Fibroblast of skin of left quadriceps (primary cell): ENCODE measurements around the gene NPTX1.
A peak's percentile ranks its signal among the peaks of the same experiment; 100 is the strongest.

Source experiments
- DNase-seq, 2 experiments: peaks; one replicate each; pipeline ENCODE4 v3.0.0-alpha.2; 2013; ENCODE audit warnings: low read depth in 2 of 2

Gene NPTX1

DNA sequence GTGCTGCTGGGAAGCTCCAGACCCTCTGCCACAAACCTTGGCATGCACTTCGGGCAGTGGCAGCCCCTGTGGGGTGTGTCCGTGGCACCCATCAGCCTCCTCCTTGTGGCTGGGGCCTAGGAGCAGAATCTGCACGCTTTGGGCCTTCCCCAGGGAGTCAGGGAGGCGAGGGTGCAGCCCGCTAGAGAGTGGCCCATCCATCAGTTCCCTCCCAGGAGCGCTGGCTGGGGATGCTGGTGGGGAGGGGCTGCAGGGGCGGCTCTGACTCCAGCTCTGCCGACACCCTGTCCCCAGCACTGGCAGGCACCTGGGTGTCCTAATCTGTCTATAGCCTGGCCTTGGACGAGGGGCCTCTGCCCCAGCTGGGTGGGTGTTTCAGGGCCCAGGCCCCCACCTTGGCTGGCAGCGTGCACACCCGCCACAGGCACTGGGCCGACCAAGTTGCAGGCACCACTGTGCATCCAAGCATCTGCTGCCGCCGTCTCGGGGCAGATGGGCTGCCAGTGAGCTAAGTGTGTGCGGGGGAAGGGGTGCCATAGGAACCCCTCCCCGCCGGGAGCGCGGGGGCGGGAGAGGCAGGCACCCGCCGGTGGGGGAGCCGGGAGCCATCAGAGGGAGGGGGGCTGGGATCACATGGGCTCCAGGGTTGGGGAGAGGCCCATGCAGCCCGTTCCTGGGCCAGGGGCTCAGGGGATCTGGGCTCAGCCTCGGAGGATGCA lies 31.2 kb downstream of the NPTX1 start:
- no peak for DNase-seq

DNA sequence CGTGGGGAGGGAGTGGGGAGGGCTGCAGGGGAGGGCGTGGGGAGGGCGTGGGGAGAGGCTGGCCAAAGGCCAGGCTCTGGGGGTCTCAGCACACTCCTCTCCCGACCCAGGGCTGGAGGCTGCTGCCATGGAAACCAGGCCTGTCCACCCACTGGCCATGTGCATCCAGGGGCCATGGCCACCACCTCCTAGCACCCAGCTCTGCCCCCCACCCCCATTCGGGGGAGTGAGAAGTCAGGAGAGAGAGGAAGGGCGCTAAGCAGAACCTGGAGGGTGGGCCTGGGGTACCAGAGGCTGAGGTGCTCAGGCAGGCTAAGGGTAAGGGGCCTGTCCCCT lies 31.8 kb downstream of the NPTX1 start:
- DNase-seq, result no peak

DNA sequence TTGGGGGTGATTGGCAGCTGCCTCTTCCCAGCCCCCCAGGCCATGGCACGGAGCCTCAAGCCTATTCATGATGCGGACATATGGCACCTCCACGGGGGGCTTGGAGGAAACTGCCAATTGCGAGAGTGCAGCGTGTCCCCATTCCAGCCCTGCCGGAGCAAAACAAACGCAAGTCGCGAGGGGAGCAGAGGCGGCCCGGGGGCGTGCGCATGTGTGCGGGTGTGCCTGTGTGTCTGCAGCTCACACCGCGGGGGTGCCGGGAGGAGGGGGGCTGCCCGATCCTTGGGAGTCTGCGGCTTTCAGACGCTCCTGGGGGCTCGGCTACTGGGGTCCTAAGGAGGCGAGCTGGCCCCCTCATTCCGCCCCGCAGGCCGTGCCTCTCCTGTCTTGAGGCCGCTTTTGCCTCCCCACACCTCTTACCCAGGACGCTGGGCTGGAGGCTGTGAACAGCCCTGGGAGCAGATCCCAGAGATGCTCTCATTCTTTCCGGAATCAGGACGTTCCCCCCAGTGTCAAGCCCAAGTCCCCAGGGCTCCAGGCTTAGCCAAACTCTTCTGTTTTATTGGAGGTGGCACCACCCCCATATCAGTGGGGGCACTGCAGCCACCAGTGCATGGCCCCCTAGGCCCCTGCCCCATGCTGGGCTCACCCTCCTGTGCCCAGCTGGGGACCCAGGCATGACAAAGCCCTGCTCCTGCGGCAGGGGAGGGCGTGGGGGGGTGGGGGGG lies 32.3 kb downstream of the NPTX1 start:
- DNase-seq, result no peak

DNA sequence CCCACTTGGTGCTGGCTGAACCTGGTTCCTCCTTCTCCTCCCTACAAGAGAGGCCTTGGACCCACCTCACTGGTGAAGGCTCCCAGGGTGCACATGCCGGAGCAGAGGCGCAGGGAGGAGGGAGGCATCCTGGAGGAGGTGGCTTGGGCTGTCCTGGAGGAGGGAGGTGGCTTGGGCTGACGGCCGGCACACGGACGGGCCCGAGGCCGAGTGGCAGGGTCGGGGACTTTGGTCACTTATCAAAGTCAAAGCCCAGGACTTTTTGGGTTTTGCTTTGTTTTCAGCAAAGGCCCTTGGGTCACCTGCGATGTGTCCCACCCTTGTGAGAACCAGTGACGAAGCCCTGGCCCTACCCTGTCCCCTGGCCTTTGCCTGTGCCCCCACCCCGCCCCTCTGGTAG lies 32.9 kb downstream of the NPTX1 start:
- no peak for DNase-seq

DNA sequence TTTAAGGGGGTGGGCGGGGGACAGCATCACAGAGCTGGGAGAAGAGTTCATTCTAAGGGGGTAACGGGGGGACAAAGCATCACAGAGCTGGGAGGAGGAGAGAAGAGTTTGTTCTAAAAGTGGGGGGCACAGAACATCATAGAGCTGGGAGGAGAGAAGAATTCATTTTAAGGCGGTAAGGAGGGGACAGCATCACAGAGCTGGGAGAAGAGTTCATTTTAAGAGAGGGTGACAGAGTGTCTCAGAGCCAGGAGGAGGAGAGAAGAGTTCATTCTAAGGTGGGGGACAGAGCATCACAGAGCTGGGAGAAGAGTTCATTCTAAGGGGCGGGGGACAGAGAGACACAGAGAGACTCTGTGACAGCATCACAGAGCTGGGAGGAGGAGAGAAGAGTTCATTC lies 33.6 kb downstream of the NPTX1 start:
- DNase-seq, result no peak

DNA sequence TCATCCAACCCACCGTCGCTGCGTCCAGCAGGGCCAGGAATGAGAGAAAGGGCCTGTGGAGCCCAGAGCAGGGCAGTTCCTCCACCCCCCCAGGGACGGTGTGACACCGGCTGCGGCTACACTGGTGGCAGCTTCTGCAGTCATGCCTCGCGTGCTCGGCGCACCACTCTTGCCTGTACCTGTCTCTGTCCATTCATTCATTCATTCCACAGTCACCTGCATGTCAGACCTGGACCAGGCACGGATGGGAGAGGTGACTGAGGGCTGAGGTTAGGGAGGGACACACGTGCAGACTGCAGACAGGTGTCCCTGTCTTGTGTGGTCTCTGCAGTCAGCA lies 34.1 kb downstream of the NPTX1 start:
- no peak for DNase-seq

DNA sequence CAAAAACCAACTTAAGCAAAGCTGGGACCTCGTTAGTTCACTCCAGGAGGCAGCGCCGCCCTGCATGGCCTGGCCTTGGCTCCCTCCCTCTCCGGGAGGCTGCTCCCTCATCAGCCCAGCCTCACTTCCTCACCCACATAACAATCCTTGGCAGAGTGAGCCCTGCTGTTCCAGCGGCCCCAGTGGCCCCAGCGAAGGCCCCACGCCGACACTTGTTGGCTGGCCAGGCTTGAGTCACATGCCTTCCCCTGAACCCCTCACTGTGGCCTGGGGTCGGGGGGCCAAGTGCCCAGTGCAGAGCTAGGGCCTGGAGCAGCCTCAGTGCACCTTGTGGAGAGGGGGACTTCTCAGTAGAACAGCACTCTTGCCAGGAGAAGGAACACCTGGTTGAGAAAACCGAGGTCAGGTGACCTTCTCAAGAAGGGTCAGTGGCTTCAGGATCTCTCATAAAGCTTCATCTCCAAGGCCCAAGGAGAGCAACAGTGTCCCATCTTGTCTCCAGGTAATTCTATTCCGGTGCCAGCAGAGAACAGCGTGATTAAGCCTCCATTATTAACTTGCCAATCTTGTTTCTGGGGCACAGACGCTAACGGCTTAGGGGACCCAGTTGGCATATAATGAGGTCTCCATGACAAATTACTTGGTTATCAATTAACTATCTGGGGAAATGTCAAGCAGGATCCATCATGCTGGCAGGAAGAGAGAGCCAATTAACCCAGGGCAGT lies 34.6 kb downstream of the NPTX1 start:
- no peak for DNase-seq

DNA sequence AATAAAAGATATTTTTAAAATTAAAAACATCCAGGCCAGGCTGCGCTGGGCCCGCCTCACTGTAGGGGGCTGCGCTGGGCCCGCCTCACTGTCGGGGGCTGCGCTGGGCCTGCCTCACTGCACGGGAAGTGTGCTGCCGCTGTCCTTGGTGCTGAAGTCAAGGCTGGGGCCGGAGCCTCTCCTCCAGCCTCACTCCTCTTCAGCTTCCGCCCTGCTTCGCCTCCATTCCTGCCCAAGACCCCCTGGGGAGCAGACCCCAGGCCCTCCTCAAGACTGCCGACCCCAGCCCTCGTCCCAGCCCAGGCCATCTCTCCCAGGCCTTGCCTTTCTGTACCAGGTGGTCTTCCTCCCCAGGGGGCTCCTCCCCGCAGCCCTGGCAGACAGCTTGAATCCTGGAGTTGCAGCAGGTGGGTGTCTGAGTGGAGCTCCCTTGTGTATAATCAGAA lies 35.3 kb downstream of the NPTX1 start:
- peak; percentile 14 to 18 for DNase-seq

DNA sequence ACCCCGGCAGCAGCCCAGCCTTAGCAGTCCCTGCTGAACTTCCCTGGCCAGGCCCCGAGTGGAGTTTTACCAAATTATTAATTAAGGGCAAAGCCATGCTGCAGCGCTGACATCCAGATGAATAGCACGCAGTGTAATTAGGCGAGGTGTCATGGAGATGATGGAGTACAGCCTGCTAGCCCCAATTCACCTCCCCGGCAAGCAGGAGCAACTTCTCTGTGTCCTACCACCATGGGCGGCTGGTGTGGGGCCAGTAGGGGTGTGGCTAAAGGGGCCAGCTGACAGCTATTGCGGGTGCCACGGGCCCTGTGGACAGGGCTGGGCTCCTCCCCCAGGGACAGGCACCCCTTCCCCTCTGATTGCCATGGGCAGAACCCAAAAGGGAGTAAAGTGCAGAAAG lies 36.9 kb downstream of the NPTX1 start:
- DNase-seq, result no peak

DNA sequence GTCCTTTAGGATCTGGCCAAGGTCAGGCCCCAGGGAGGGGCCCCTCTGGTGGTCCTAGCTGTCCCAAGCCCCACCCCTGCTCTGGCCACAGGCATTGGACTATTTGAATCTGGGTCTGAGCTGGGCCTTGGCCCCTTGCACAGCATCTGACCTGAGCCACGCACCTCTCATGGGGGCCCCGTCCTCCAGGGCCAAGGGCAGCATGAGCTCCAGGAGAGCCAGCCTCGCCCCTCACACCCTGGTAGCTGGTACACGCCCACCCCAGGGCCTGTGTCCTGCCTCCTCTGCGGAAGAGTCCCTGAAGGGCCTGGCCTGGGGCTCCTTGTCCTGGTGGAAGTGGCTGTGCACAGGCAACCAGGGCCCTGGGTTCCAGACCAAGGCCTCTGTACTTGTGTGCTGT lies 37.6 kb downstream of the NPTX1 start:
- DNase-seq, result no peak

DNA sequence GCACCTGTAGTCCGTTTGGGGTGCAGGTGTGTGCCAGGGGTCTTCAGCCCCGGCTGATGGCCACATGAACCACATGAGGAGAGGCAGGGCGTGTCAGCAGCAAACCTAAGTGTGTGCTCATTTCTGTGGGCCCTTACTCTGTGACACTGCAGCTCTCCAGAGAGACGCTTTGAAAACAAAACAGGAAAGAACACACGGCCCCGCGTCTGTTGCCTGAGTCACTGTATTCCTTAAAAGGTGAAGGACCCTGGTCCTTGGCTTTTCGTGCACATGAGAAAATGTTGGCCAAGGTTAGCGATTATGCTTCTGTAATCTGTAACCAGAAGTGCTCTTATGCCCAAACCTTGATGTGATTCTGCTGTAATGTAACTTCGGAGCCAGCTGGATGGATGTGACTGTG lies 38.9 kb downstream of the NPTX1 start:
- no peak for DNase-seq

DNA sequence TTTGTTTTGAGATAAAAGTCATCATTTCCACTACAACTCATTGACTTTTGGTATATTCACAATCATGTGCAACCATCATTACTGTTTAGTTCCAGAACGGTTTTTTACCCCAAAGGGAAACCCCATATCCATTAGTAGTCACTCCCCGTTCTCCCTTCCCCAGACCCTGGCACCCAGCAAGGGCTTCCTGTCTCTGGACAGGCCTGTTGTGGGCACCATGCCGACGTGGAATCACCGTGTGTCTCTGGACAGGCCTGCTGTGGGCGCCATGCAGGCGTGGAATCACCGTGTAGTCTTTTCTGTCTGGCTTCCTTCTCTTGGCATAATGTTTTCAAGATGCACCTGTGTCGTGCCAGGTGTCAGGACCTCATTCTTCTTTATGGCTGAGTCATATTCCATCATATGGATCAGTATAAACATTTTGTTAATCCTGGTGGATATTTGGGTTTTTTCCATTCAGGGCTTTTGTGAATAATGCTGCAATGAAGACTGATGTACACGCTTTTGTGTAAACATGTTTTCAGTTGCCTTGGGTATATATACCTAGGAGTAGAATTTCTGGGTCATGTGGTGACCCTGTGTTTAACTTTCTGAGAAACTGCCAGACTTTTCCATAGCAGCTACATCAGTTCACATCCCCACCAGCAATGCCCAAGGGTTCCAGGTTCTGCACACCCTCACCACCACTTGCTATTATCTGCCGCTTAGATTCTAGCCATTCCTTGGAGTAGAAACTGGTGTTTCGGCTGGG lies 42.3 kb downstream of the NPTX1 start:
- no peak for DNase-seq

DNA sequence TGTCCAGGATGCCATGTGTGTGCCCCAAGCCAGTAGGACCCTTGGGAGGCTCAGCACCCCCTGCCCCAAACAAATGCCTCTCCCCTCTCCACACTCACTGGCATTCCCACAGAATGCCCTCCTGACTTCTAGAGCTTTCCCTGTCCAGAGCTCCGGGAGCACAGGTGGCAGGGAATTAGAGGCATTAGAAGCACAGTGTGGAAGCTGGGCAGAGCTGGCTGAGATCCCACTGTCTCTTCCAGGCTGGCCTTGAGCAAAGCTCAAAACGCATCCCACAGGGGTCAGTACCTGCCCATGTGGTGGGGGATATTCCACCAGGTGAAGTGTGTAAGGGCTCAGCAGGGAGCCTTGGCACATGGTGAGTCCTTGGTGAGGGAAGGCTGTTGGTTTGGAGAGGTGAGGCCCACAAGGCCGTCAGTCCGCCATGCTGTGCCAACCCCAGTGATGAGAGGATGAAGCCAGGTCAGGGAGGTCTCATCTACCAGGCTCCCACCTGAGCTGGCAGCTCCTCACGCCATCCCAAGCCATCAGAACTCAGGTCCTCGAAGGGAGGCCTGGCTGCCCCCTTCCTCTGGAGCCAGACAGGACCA lies 43.4 kb downstream of the NPTX1 start:
- no peak for DNase-seq

DNA sequence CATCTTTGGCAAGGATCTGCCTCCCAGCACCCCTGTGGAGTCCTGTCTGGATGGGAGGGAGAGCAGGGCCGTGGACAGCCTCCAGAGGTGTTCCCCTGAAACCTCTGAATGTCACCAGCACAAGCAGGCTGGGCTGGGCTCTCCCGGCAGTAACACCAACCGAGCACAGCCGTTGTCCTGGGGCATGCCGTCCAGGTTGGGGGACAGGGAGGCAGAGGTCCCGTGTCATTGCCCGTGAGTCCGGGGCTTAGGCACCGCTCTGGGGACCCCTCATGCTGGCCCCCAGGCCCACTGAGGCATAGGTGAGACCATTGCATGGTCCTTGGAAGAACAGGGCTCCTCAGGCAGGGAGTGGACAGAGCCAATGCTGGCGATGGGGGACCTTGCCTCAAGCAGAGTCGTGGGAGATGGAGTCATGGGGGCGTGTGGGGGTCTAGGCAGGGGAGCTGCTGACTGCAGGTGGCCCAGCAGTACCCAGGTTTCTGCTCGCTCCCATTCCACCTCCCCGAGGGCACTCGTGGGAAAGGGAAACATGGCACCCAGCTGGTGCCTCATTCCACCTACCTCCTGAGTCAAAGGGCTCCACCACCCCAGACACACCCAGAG lies 44.0 kb downstream of the NPTX1 start:
- DNase-seq, result no peak

DNA sequence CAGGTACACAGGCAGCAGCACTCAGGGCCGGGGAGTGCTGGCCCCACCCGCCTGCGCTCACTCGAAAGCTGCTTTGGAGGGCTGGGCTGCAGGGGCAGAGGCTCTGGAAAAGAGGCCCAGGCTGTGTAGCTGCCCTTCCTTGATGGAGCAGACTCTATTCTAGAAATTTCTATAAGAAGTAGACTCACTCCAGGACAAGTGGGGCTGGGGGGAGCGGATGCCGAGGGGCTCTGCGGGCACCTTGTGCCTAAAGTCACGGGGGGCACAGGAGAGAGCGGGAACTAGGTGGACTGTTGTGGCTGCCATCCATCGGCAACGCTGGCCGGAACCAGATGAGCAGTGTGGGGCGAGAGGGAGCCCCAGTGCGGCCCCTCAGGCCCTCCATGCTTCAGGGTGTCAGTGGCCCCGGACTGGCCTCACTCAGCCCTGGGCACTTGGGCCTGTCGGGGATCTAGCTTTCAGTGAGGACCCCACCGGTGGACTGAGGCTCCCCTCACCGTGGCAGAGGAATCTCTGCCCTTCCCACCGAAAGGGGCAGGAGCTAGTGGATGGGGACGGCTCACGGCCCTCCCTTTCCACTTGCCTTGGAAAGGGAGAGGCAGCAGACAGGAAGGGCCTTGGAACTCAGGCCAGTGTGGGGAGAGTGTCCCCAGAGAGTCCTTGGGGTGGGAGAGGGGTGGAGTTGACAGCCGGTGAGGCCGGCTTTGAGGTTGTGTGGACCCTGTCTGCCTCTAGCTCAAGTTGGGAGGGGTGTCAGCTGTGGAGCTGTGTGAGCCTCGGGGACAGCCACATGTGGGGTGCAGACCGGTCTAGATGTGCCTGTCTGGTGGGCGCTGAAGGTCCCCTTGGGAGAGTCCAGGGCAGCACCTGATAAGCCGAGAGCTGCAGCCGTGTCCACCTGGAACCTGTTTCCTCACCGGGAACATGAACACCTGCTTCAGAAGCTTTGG lies 44.9 kb downstream of the NPTX1 start:
- DNase-seq, result no peak

DNA sequence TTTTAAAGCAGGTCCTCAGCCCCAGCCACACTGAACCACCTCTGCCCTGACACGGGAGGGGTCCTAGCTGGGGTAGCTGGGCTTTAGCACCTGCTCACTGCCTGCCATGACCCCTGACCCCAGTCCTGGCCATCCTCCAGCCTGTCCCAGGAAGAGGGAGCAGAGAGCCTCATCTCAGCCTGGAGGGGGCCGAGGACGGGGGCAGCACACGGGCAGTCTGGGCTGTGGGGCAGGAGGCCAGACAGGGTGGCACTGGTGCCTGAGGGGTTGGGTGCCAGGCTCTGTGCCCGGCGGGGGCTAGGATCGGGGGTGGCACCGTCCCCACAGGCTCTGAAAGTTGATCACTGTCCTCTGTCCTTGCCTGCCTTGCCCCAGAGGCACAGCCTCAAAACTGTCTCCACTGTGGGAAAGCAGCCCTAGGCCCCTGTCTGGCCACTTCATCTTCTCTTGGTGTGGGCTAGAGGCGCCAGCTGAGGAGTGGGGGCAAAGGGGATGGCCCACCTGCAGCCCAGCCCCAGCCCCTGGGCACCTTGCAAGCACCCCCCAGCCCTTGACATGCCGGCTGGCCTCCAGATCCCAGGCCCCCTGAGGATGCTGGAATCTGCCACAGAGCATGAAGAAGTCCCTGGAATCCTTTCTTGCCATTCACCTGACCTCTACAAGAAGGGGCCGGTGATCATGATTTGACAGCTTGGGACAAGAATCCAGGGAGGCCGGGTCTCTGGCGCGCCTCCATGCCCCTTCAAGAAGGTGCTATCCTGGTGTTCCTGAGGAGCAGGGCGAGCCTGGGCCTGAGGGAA lies 45.8 kb downstream of the NPTX1 start:
- no peak for DNase-seq

DNA sequence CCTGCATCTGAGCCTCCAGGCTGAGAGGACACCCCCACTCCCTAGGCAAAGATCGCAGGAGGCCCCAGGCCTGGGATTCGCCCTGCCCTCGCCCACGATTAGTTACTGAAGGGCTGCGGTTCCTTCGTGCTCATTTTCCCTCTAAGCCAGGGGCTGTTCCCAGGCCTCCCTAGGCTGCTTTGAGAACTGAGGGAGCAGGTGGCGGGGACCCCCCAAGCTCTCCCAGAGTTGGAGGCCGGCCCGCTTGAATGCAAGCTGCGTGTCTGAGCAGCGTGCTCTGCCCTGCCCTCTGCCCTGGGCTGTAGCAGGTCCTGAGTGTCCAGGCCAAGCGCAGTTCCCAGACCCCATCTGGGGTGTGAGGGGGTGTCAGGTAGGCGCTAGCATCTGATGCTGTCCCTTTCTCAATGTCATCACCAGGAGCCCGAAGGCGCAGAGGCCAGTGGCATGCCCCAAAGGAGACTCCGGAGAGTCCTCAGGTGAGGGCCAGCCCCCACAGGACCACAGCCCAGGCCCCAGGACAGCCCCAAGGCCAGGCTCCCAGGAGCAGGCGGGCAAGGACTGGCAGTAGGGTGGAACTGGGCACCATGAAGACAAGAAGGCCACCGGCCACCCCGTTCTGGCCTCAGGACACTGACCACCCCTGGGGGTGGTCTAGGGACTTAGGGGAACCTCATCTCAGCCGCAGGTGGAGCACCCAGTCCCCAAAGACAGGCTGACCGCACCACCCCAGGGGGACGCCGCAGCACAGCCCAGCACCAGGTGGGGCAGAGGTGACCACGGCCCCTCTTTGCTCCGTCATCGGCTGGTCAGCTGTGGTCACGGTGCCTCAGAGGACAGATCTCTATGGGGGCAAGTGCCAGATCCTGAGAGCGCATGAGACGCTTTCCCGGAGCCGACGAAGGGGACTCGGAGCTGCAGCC lies 46.8 kb downstream of the NPTX1 start:
- DNase-seq, result no peak

DNA sequence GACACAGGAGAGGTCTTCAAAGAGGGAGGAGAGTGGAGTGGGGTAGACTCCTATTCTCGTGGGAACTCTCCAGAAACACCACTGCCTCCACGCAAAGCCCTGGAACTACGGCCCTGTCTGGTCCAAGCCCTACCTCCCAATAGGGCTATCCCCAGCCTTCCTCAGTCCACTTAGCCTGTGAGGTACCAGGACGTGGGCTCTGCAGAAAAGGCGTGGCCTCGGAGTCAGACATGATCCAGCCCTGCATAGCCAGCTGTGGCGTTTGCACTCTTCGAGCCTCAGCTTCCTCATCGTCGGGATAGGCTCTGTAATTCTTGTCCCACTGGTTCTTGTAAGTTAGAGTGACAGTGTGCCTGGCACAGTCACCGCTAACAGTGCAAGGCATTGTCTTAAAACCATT lies 47.6 kb downstream of the NPTX1 start:
- no peak for DNase-seq

DNA sequence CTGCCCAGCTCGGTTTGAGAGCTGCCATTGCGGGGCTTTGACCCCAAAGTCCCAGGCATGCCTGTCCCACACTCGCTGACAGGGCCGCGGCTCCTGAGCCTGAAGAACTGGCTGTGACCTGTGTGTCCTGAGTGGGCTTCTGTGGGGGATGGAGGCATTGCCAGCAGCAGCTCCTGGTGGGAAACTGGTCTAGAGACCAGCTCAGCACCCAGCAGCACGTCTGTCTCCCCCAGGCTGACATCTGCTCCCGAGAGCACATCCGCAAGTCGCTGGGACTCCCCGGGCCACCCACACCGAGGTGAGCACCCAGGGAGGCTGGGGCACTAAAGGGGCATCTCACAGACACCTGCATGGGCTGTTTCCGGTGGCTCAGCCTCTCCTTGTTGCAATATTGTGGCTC lies 48.0 kb downstream of the NPTX1 start:
- DNase-seq, result no peak
